HepG2 (cell line): Measurements from ENCODE around the gene HID1. TPM values are rescaled to one million over a fixed set of nuclear protein-coding genes. Genes with fewer than 3 reads are reported as not detected.

Experiments
- ATAC-seq: fragments of 200-7000 bp; cut with Tn5 transposase; 3 replicates; pipeline ENCODE4 v1.9.1; 2020; ENCODE audit warnings: mild to moderate bottlenecking, moderate library complexity
- BruUV-seq: library from RNA; stranded (reverse); fragments of 400-500 nt; replicated peaks from 2 replicates; lab custom pipeline; 2021; lab: Mats Ljungman, UMichigan
- CTCF ChIA-PET: fragments of 300-600 bp; formaldehyde crosslinking; extraction: SDS; loops from one replicate; lab custom pipeline; 2021; ENCODE audit warnings: low total read pairs, inconsistent platforms, low intra/inter-chr PET ratio; lab: Yijun Ruan, JAX
- POLR2A ChIA-PET: fragments of 350-600 bp; sonication (Branson Sonifier 250); formaldehyde crosslinking; loops from one replicate; lab custom pipeline; 2020; ENCODE audit warnings: antibody characterized with exemption, inconsistent platforms; lab: Yijun Ruan, JAX
- DNase-seq: peaks from one replicate; pipeline ENCODE4 v3.0.0-alpha.2; 2015; ENCODE audit warnings: low spot score
- FAIRE-seq: peaks from 3 replicates; lab custom pipeline; 2011; peaks lifted over from hg19 to GRCh38; lab: Jason Lieb, UNC
- H2AFZ ChIP-seq: one replicate; pipeline ENCODE4 v1.6.1; 2011; ENCODE audit warnings: low read length, inconsistent platforms
- H3K27ac ChIP-seq: fragments of 300-600 bp; 3 replicates; pipeline ENCODE4 v1.8.0; 2011; ENCODE audit warnings: mixed run types, mild to moderate bottlenecking, mixed read lengths, low read length, inconsistent platforms; ENCODE audit not compliant: insufficient read depth; ENCODE audit errors: extremely low read length
- H3K27me3 ChIP-seq, 2 experiments: fragments of 200-600 bp in 1 of 2; 2 replicates in 1 of 2; 3 replicates in 1 of 2; pipeline versions ENCODE4 v1.6.0 to v1.8.0; 2011; ENCODE audit warnings: low read length in 2 of 2, mild to moderate bottlenecking in 2 of 2, moderate library complexity in 2 of 2, inconsistent platforms in 1 of 2; ENCODE audit not compliant: insufficient read depth in 2 of 2, control insufficient read depth in 1 of 2
- H3K36me3 ChIP-seq, 2 experiments: fragments of 200-600 bp in 1 of 2; replicated peaks in 1 of 2; 2 replicates in 1 of 2; 3 replicates in 1 of 2; pipeline versions ENCODE4 v1.5.1 to v1.8.0; 2011; ENCODE audit warnings: low read length in 2 of 2, inconsistent platforms in 1 of 2; ENCODE audit not compliant: insufficient read depth in 2 of 2, control insufficient read depth in 1 of 2
- H3K4me1 ChIP-seq: 2 replicates; pipeline ENCODE4 v1.5.1; 2012; ENCODE audit warnings: low read length, inconsistent platforms; ENCODE audit not compliant: insufficient read depth
- H3K4me2 ChIP-seq: 2 replicates; pipeline ENCODE4 v1.6.0; 2011; ENCODE audit warnings: low read depth, low read length, inconsistent platforms
- H3K4me3 ChIP-seq, 3 experiments: fragments of 200-600 bp in 1 of 3; sonication (generic), shearing (Covaris generic) in 1 of 3; replicated peaks in 1 of 3; 2 replicates each; pipeline ENCODE4 v1.5.1; 2011 to 2016; ENCODE audit warnings: low read length in 3 of 3, inconsistent platforms in 2 of 3, low read depth in 2 of 3, mild to moderate bottlenecking in 2 of 3, control low read depth in 1 of 3, mixed read lengths in 1 of 3; ENCODE audit not compliant: insufficient read depth in 1 of 3
- H3K79me2 ChIP-seq: one replicate; pipeline ENCODE4 v1.6.1; 2011; ENCODE audit warnings: low read length, inconsistent platforms; ENCODE audit not compliant: insufficient read depth
- H3K9ac ChIP-seq: 2 replicates; pipeline ENCODE4 v1.6.0; 2011; ENCODE audit warnings: mild to moderate bottlenecking, low read depth, low read length, inconsistent platforms; ENCODE audit not compliant: insufficient read depth
- H3K9me3 ChIP-seq: 2 replicates; pipeline ENCODE4 v1.5.1; 2012; ENCODE audit warnings: mild to moderate bottlenecking, low read length
- H4K20me1 ChIP-seq: 2 replicates; pipeline ENCODE4 v1.6.0; 2011; ENCODE audit warnings: inconsistent platforms, mild to moderate bottlenecking, low read length, moderate library complexity; ENCODE audit not compliant: insufficient read depth
- CCAR2 ChIP-seq: fragments of 200-400 bp; formaldehyde crosslinking; optimal IDR thresholded peaks from 2 replicates; pipeline ENCODE3; 2018; ENCODE audit warnings: low read depth, mild to moderate bottlenecking, low read length, moderate library complexity
- FOXC1 ChIP-seq: sonication (generic); formaldehyde crosslinking; IDR thresholded peaks from 2 replicates; pipeline ENCODE4 v1.8.0; 2022; ENCODE audit warnings: mild to moderate bottlenecking, missing genetic modification reagents, borderline replicate concordance
- FOXK1 ChIP-seq: sonication (generic); formaldehyde crosslinking; IDR thresholded peaks from 2 replicates; pipeline ENCODE4 v1.4.0; 2020; ENCODE audit warnings: low read depth, missing genetic modification reagents, borderline replicate concordance
- MAFF ChIP-seq: IDR thresholded peaks from 2 replicates; pipeline ENCODE4 v1.6.1; 2011; ENCODE audit warnings: low read depth, low read length, improper control_type of control experiment
- NFKB2 ChIP-seq: sonication (generic); formaldehyde crosslinking; IDR thresholded peaks from 2 replicates; pipeline ENCODE4 v1.4.0; 2020; ENCODE audit warnings: missing genetic modification reagents, borderline replicate concordance
- NRL ChIP-seq: sonication (generic); formaldehyde crosslinking; IDR thresholded peaks from 2 replicates; pipeline ENCODE4 v1.5.0; 2020; ENCODE audit warnings: missing genetic modification reagents, mild to moderate bottlenecking, moderate library complexity, borderline replicate concordance
- RBAK ChIP-seq: sonication (generic); formaldehyde crosslinking; IDR thresholded peaks from 2 replicates; pipeline ENCODE4 v1.5.1; 2020; ENCODE audit warnings: mild to moderate bottlenecking, missing genetic modification reagents
- SKI ChIP-seq: fragments of 450-650 bp; IDR thresholded peaks from one replicate; pipeline ENCODE4 v1.6.1; 2018; ENCODE audit warnings: mild to moderate bottlenecking; ENCODE audit not compliant: partially characterized antibody
- WIZ ChIP-seq: sonication (generic); formaldehyde crosslinking; IDR thresholded peaks from 2 replicates; pipeline ENCODE4 v1.5.1; 2020; ENCODE audit warnings: mild to moderate bottlenecking, missing genetic modification reagents
- ZNF496 ChIP-seq: sonication (generic); formaldehyde crosslinking; IDR thresholded peaks from 2 replicates; pipeline ENCODE4 v1.8.1; 2023; ENCODE audit warnings: mild to moderate bottlenecking, moderate library complexity, missing genetic modification reagents; ENCODE audit not compliant: insufficient replicate concordance
- WGBS: methylation state at CpG from one replicate; pipeline ENCODE4 v1.1.6; 2017; ENCODE audit warnings: low lambda C conversion rate; 5-methylcytosine and 5-hydroxymethylcytosine counted together
- in situ Hi-C: cut with HindIII; loops from 2 replicates; pipeline ENCODE4 v1.10.0; 2017; ENCODE audit warnings: low pct_unique_long_range_greater_than_20kb; ENCODE audit not compliant: extremely low pct_ligation_motif_present
- intact Hi-C: fragments of 100-400 bp; cut with micrococcal nuclease; formaldehyde crosslinking; loops from one replicate; pipeline ENCODE4 v1.10.0; 2022; ENCODE audit not compliant: unreplicated experiment
- polyA plus RNA-seq, 8 experiments: library from polyadenylated mRNA; depleted of rRNA in 3 of 8; stranded (reverse) in 7 of 8; unstranded in 1 of 8; fragments of >200 nt; fragmentation: Illumina TruSeq in 4 of 8; extraction: Trizol in 4 of 8; gene quantifications; 2 replicates each; pipeline versions ENCODE4 v1.2.1 to v1.2.3, GENCODE V29; 2011 to 2016; ENCODE audit warnings: low read depth in 4 of 8, missing spikeins in 1 of 8, mixed read lengths in 1 of 8; ENCODE audit not compliant: insufficient read depth in 1 of 8
- total RNA-seq, 5 experiments: library from RNA; depleted of rRNA; stranded (reverse); fragments of >200 nt; fragmentation: Illumina TruSeq; extraction: Trizol; gene quantifications; 2 replicates each; pipeline ENCODE4 v1.2.3, GENCODE V29; 2016; ENCODE audit warnings: low read depth in 1 of 5

Gene HID1
- total and polyA plus RNA-seq, 2 of the 13 experiments (the other 11 are each of a cell fraction or from before 2014, with no cell fraction given) = 2.1 to 10.6 TPM

- BruUV-seq = no TSS peak
- intact Hi-C loops = loop anchor here (5.0 kb wide), 1 partner anchor 171 kb away; no protein-coding TSS in a partner anchor
- Histone ChIP-seq H2AFZ (no peak overlapping the region), H3K36me3 (no peaks in the 10 kb centered on the region), H3K27me3 (no peaks in the 10 kb centered on the region; a peak in 2 of 5 replicates), H4K20me1 (no peaks in the 10 kb centered on the region), H3K9ac (no peak overlapping the region), H3K9me3 (no peaks in the 10 kb centered on the region), H3K79me2 (no peaks in the 10 kb centered on the region), H3K4me3 (no peak overlapping the region), H3K4me2 (no peak overlapping the region), H3K4me1 (peaks cover 6% of the 10 kb centered on the region; the same call in 1 of the 2 replicates), H3K27ac (no peak overlapping the region)
- ChIA-PET CTCF (interaction anchor here (2.6 kb wide), 1 partner anchor 44 kb away, joined by 44 read pairs; no protein-coding TSS in a partner anchor), POLR2A (interaction anchor here (1.1 to 5.2 kb wide), 6 partner anchors 8 to 218 kb away, joined by 3 to 94 read pairs (median 12); partner anchors contain the start of genes FDXR, HID1, MRPL58 and SLC16A5)
- in situ Hi-C loops = loop anchor here (5.0 to 10.0 kb wide), 2 partner anchors 44 to 452 kb away; no protein-coding TSS in a partner anchor
- no peak for DNase-seq
- WGBS = 67% methylated on average over 11 of the region's 18 CpGs
- no peak for FAIRE-seq
- no peak for ATAC-seq
- TF ChIP-seq SKI (no peak), CCAR2 (no peak), ZNF496 (CRISPR knock-in tag) (no peak), NFKB2 (CRISPR knock-in tag) (no peak), RBAK (no peak), MAFF (no peak), FOXK1 (CRISPR knock-in tag) (no peak), NRL (CRISPR knock-in tag) (no peak), WIZ (CRISPR knock-in tag) (no peak), FOXC1 (no peak)
These were observed 9.8 kb downstream of the HID1 start for GRCh38 chr17:74962622-74963394.
